ENCODE measurements around the gene GADD45B. TPM values are rescaled to one million over a fixed set of nuclear protein-coding genes. Genes with fewer than 3 reads are reported as not detected.
"Not testable (repeated sequence)": the region's sequence is repeated elsewhere in the genome, so short reads cannot be mapped to it uniquely, and the experiment has no call there.

GADD45B gene
- total RNA-seq, 2 donors from 2014 or later = 430 to 498 TPM

DNA sequence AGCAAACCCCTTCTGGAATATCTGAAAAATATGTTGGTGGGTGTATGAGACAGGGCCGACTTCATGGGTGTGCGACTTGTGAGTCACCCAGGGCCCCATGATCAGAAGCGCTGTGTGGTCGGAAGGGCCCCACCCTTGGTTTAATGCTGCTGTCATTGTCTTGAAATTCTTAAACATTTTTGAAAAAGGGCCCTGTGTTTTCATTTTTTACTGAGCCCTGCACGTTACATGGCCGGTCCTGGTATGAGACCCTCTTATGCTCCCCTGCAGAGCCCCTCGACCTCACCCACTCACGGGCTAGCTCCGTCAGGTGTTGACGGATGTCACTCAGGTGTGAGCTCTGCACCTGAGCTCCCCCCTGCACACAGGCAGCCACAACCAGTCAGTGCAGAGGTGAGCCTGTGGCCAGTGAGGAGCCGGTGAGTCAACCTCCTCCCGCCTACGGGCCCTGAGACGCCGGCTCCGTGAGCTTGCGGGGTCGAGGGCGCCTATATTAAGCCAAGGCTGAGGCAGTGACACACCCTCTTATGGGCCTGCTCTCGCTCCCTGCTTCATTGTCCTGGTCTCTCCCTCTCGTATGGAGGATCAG is 27.7 kb downstream of the GADD45B start:
- Histone ChIP-seq H3K4me1 (ENCODE audit: control insufficient read depth in 1 of 2, low read depth in 2 of 2) (peaks cover 0 to 8% of the 10 kb centered on the region in 2 donors), H3K36me3 (no peaks in the 10 kb centered on the region), H3K9me3 (no peaks in the 10 kb centered on the region), H3K27me3 (replicated peaks; ENCODE audit: insufficient read depth) (no peaks in the 10 kb centered on the region), H3K27ac (no peak overlapping the region), H3K4me3 (no peak overlapping the region)
- DNase-seq (ENCODE audit: low spot score) = no peak
- TF ChIP-seq, protein P1, sequence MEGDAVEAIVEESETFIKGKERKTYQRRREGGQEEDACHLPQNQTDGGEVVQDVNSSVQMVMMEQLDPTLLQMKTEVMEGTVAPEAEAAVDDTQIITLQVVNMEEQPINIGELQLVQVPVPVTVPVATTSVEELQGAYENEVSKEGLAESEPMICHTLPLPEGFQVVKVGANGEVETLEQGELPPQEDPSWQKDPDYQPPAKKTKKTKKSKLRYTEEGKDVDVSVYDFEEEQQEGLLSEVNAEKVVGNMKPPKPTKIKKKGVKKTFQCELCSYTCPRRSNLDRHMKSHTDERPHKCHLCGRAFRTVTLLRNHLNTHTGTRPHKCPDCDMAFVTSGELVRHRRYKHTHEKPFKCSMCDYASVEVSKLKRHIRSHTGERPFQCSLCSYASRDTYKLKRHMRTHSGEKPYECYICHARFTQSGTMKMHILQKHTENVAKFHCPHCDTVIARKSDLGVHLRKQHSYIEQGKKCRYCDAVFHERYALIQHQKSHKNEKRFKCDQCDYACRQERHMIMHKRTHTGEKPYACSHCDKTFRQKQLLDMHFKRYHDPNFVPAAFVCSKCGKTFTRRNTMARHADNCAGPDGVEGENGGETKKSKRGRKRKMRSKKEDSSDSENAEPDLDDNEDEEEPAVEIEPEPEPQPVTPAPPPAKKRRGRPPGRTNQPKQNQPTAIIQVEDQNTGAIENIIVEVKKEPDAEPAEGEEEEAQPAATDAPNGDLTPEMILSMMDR (IDR thresholded peaks at IDR 0.05) = no peak
- ATAC-seq (ENCODE audit: insufficient number of reproducible peaks, low FRiP score, low read depth) = no peak

DNA sequence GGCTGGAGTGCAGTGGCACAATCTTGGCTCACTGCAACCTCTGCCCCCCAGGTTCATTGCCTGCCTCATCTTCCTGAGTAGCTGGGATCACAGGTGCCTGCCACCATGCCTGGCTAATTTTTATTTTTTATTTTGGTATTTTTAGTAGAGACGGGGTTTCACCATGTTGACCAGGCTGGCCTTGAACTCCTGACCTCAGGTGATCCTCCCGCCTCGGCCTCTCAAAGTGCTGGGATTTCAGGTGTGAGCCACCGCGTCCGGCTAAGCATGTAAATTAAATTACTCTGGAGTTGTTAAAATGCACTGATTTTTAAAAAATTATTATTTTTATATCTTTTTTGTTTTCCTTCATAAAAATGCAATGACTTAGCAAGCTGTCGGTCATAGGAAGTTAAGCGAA is 30.7 kb downstream of the GADD45B start:
- H3K27ac ChIP-seq; H3K36me3 ChIP-seq; H3K4me1 ChIP-seq (ENCODE audit: control insufficient read depth in 1 of 2, low read depth in 2 of 2); DNase-seq (ENCODE audit: low spot score); H3K9me3 ChIP-seq; H3K27me3 ChIP-seq (replicated peaks; ENCODE audit: insufficient read depth); ATAC-seq (ENCODE audit: insufficient number of reproducible peaks, low FRiP score, low read depth): not testable (repeated sequence)
- H3K4me3 ChIP-seq = peak overlapping the region; percentile 49

DNA sequence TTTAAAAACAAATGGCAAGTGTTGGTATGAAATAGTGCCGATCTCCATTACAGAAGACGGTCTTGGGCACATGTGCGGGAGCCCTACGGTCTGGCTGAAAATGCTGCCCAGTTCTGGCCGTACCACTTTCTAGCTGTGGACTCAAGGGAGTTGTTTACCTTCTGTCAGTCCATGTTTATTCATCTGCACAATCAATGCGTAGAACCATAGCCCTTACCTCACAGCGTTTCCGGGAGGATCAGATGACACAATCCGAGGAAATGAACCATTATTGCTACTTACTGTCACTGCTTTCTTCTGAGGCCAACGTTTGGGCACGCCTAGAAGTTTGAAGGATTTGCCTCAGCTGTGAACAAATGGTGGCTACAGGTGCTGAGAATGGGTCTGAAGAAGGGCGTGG is 31.2 kb downstream of the GADD45B start:
- Histone ChIP-seq H3K27me3 (replicated peaks; ENCODE audit: insufficient read depth) (no peaks in the 10 kb centered on the region), H3K36me3 (no peaks in the 10 kb centered on the region), H3K4me1 (ENCODE audit: control insufficient read depth in 1 of 2, low read depth in 2 of 2) (peaks cover 0 to 8% of the 10 kb centered on the region in 2 donors), H3K27ac (no peak overlapping the region), H3K4me3 (peak overlapping the region; percentile 49), H3K9me3 (no peaks in the 10 kb centered on the region)
- TF ChIP-seq, protein P1 (IDR thresholded peaks at IDR 0.05) = no peak
- ATAC-seq (ENCODE audit: insufficient number of reproducible peaks, low FRiP score, low read depth) (peak; percentile 51), DNase-seq (ENCODE audit: low spot score) (no peak)

DNA sequence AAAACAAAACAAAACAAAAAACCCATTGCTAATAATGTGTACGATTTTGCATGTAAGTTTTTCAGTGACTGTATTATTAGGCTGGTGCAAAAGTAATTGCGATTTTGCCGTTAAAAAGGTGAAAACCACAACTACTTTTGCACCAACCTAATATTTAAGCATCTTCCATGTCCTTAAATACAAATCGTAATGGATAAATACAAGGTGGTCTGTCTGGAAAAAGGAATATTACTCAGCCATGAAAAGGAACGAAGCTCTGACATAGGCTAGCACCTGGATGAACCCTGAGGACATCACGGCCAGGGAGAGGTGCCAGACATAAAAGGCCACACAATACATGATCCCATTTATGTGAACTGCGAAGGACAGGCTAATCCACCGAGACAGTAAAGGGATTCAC is 33.2 kb downstream of the GADD45B start:
- Histone ChIP-seq H3K4me1 (ENCODE audit: control insufficient read depth in 1 of 2, low read depth in 2 of 2) (peaks cover 0 to 8% of the 10 kb centered on the region in 2 donors), H3K9me3 (no peaks in the 10 kb centered on the region), H3K27ac (no peak overlapping the region), H3K36me3 (no peaks in the 10 kb centered on the region), H3K27me3 (replicated peaks; ENCODE audit: insufficient read depth) (no peaks in the 10 kb centered on the region), H3K4me3 (no peak overlapping the region)
- DNase-seq (ENCODE audit: low spot score) (no peak), ATAC-seq (ENCODE audit: insufficient number of reproducible peaks, low FRiP score, low read depth) (no peak)
- TF ChIP-seq, protein P1 (IDR thresholded peaks at IDR 0.05) = no peak

DNA sequence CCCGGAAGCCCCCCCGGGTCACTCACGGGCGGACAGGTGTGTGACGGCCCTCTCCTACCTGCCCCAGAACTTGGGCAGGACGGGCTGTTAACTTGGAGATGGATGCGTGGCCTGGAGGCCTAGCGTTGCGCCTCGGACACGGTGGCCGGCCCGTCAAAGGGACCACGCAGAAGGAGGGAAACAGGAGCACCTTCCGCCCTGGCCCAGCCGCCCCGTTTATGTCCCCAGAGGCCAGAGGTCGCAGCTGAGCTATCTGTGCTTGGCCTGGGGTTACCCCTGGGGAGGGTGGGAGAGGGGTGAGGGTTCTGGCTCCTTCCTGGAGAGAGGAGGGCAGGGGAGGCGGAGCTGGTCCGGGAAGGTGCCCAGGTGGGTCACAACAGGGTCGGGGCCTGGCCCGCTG is 35.6 kb downstream of the GADD45B start:
- Histone ChIP-seq H3K4me1 (ENCODE audit: control insufficient read depth in 1 of 2, low read depth in 2 of 2) (peaks cover 0 to 6% of the 10 kb centered on the region in 2 donors), H3K36me3 (no peaks in the 10 kb centered on the region), H3K27ac (no peak overlapping the region), H3K4me3 (no peak overlapping the region), H3K27me3 (replicated peaks; ENCODE audit: insufficient read depth) (no peaks in the 10 kb centered on the region), H3K9me3 (no peaks in the 10 kb centered on the region)
- no peak for ATAC-seq (ENCODE audit: insufficient number of reproducible peaks, low FRiP score, low read depth)
- TF ChIP-seq, protein P1 (IDR thresholded peaks at IDR 0.05) = no peak
- DNase-seq (ENCODE audit: low spot score) = no peak

DNA sequence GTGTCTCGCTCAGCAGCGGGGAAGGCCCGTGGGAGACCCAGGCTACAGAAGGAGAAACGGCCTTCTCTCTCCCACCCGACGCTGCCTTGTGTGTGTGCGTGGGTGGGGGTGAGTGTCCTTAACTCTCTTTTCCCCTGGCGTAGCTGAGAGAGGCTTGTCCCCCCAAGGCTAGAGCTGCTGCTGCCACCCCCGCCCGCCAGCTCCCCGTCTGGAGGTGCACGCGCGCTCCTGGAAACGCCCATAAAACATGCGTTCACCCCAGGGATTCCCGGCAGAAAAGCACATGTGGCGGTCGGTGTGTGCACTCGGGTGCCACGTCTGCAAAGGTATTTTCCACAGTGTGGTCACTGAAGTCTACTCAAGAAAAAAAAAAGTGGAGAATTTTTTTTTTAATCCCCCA is 36.1 kb downstream of the GADD45B start:
- Histone ChIP-seq H3K36me3 (no peaks in the 10 kb centered on the region), H3K4me1 (ENCODE audit: control insufficient read depth in 1 of 2, low read depth in 2 of 2) (peaks cover 0 to 2% of the 10 kb centered on the region in 2 donors), H3K4me3 (no peak overlapping the region), H3K27me3 (replicated peaks; ENCODE audit: insufficient read depth) (no peaks in the 10 kb centered on the region), H3K27ac (no peak overlapping the region), H3K9me3 (no peaks in the 10 kb centered on the region)
- DNase-seq (ENCODE audit: low spot score) (no peak), ATAC-seq (ENCODE audit: insufficient number of reproducible peaks, low FRiP score, low read depth) (no peak)
- TF ChIP-seq, protein P1 (IDR thresholded peaks at IDR 0.05) = no peak

Measured in thoracic aorta (tissue), 2 donors.